ENCODE results near the gene SLBP.

Gene SLBP

GRCh38 chr4:1656986-1657385 lies 55.1 kb downstream of the SLBP start:
- no peak overlapping the region for H2AK5ac ChIP-seq (ENCODE audit: low read length)

GRCh38 chr4:1656132-1656531 lies 56.0 kb downstream of the SLBP start:
- peaks cover 13% of the 10 kb centered on the region for H3K9me3 ChIP-seq (ENCODE audit: insufficient read depth, low read depth, low read length)
- no peaks in the 10 kb centered on the region for H3K79me1 ChIP-seq (ENCODE audit: low read length)
- no peak overlapping the region for H2BK12ac ChIP-seq (ENCODE audit: low read length)
- no peak for DNase-seq
- H4K91ac ChIP-seq (ENCODE audit: low read depth, low read length) = no peak overlapping the region
- H3K27me3 ChIP-seq (ENCODE audit: insufficient read depth, low read length) = no peaks in the 10 kb centered on the region
- H3K4me3 ChIP-seq (ENCODE audit: low read depth, low read length) = no peak overlapping the region
- no peak overlapping the region for H2AK5ac ChIP-seq (ENCODE audit: low read length)
- H2AFZ ChIP-seq (ENCODE audit: insufficient read depth, low read length, poor library complexity) = no peak overlapping the region
- no peak overlapping the region for H2BK120ac ChIP-seq (ENCODE audit: insufficient read depth, low read length, poor library complexity)
- no peak overlapping the region for H2BK5ac ChIP-seq (ENCODE audit: low read depth, low read length, poor library complexity)
- H3K4me1 ChIP-seq (ENCODE audit: control insufficient read depth in 1 of 2, insufficient read depth in 2 of 2, low read length in 2 of 2) = no peaks in the 10 kb centered on the region
- no peaks in the 10 kb centered on the region for H3K79me2 ChIP-seq (ENCODE audit: control insufficient read depth, insufficient read depth, low read length, poor library complexity)
- H3K27ac ChIP-seq (ENCODE audit: low read depth, low read length) = no peak overlapping the region
- no peak overlapping the region for H3K18ac ChIP-seq (ENCODE audit: low read length)
- H3K4ac ChIP-seq (ENCODE audit: low read depth, low read length) = no peak overlapping the region
- H3K14ac ChIP-seq (ENCODE audit: low read length) = no peak overlapping the region
- no peaks in the 10 kb centered on the region for H3K36me3 ChIP-seq (ENCODE audit: control insufficient read depth in 1 of 2, insufficient read depth in 2 of 2, low read length in 2 of 2)
- H4K8ac ChIP-seq (ENCODE audit: low read depth, low read length) = no peak overlapping the region
- no CpG with 5 or more reads among the region's 5 CpGs for WGBS (ENCODE audit: extremely low coverage, insufficient coverage, insufficient read length)
- no peak overlapping the region for H4K12ac ChIP-seq (ENCODE audit: low read depth, low read length)
- H3K4me2 ChIP-seq (ENCODE audit: low read length) = no peak overlapping the region
- no peak overlapping the region for H3K23ac ChIP-seq (ENCODE audit: low read length)
- no peak overlapping the region for H3K9ac ChIP-seq (ENCODE audit: low read length)

More at GRCh38 chr4:1656986-1657385, 55.1 kb downstream of the SLBP start:
- no peak overlapping the region for H3K9ac ChIP-seq (ENCODE audit: low read length)
- no peak overlapping the region for H3K18ac ChIP-seq (ENCODE audit: low read length)
- H3K36me3 ChIP-seq (ENCODE audit: control insufficient read depth in 1 of 2, insufficient read depth in 2 of 2, low read length in 2 of 2) = no peaks in the 10 kb centered on the region
- no peak overlapping the region for H3K4ac ChIP-seq (ENCODE audit: low read depth, low read length)
- no peak overlapping the region for H3K23ac ChIP-seq (ENCODE audit: low read length)
- no peaks in the 10 kb centered on the region for H3K79me1 ChIP-seq (ENCODE audit: low read length)
- H3K9me3 ChIP-seq (ENCODE audit: insufficient read depth, low read depth, low read length) = peaks cover 10% of the 10 kb centered on the region
- H2BK120ac ChIP-seq (ENCODE audit: insufficient read depth, low read length, poor library complexity) = no peak overlapping the region
- no peak overlapping the region for H2BK12ac ChIP-seq (ENCODE audit: low read length)
- H3K4me3 ChIP-seq (ENCODE audit: low read depth, low read length) = no peak overlapping the region
- DNase-seq = no peak
- no peak overlapping the region for H3K14ac ChIP-seq (ENCODE audit: low read length)
- H4K12ac ChIP-seq (ENCODE audit: low read depth, low read length) = no peak overlapping the region
- WGBS (ENCODE audit: extremely low coverage, insufficient coverage, insufficient read length) = no CpG with 5 or more reads among the region's 19 CpGs
- H3K79me2 ChIP-seq (ENCODE audit: control insufficient read depth, insufficient read depth, low read length, poor library complexity) = no peaks in the 10 kb centered on the region
- H4K91ac ChIP-seq (ENCODE audit: low read depth, low read length) = no peak overlapping the region
- H3K4me1 ChIP-seq (ENCODE audit: control insufficient read depth in 1 of 2, insufficient read depth in 2 of 2, low read length in 2 of 2) = no peaks in the 10 kb centered on the region
- H3K27ac ChIP-seq (ENCODE audit: low read depth, low read length) = no peak overlapping the region
- no peaks in the 10 kb centered on the region for H3K27me3 ChIP-seq (ENCODE audit: insufficient read depth, low read length)
- H2BK5ac ChIP-seq (ENCODE audit: low read depth, low read length, poor library complexity) = no peak overlapping the region
- no peak overlapping the region for H3K4me2 ChIP-seq (ENCODE audit: low read length)
- no peak overlapping the region for H2AFZ ChIP-seq (ENCODE audit: insufficient read depth, low read length, poor library complexity)
- H4K8ac ChIP-seq (ENCODE audit: low read depth, low read length) = no peak overlapping the region

DNA sequence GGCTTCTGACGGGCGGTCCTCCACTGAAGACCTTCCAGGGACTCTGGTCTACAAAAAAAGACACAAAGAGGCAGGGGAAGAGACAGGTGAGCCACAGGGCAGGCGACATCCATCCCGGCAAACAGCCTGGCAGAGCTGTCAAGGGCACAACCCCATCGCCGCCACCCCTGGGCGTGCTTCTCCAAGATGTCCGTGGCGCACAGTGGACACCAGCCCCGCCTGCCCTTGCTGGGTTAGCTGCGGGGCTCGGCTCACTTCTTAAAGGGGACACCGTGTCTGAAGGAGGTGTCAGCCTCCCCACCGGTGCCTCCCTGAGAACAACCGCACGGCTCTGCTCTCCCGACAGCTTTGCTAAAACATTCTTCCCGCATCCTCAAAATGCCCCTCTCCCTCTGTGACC lies 56.4 kb downstream of the SLBP start:
- Histone ChIP-seq H3K4me3 (ENCODE audit: low read depth, low read length) (no peak overlapping the region), H4K8ac (ENCODE audit: low read depth, low read length) (no peak overlapping the region), H2AFZ (ENCODE audit: insufficient read depth, low read length, poor library complexity) (no peak overlapping the region), H4K91ac (ENCODE audit: low read depth, low read length) (no peak overlapping the region), H3K27ac (ENCODE audit: low read depth, low read length) (no peak overlapping the region), H2BK120ac (ENCODE audit: insufficient read depth, low read length, poor library complexity) (no peak overlapping the region), H2BK5ac (ENCODE audit: low read depth, low read length, poor library complexity) (no peak overlapping the region), H3K4ac (ENCODE audit: low read depth, low read length) (no peak overlapping the region), H3K27me3 (ENCODE audit: insufficient read depth, low read length) (no peaks in the 10 kb centered on the region), H3K4me2 (ENCODE audit: low read length) (no peak overlapping the region), H3K9me3 (ENCODE audit: insufficient read depth, low read depth, low read length) (peaks cover 13% of the 10 kb centered on the region), H3K18ac (ENCODE audit: low read length) (no peak overlapping the region), H3K14ac (ENCODE audit: low read length) (no peak overlapping the region), H3K9ac (ENCODE audit: low read length) (no peak overlapping the region), H3K79me1 (ENCODE audit: low read length) (no peaks in the 10 kb centered on the region), H2AK5ac (ENCODE audit: low read length) (no peak overlapping the region), H4K12ac (ENCODE audit: low read depth, low read length) (no peak overlapping the region), H3K4me1 (ENCODE audit: control insufficient read depth in 1 of 2, insufficient read depth in 2 of 2, low read length in 2 of 2) (no peaks in the 10 kb centered on the region), H3K36me3 (ENCODE audit: control insufficient read depth in 1 of 2, insufficient read depth in 2 of 2, low read length in 2 of 2) (no peaks in the 10 kb centered on the region), H2BK12ac (ENCODE audit: low read length) (no peak overlapping the region), H3K23ac (ENCODE audit: low read length) (no peak overlapping the region), H3K79me2 (ENCODE audit: control insufficient read depth, insufficient read depth, low read length, poor library complexity) (no peaks in the 10 kb centered on the region)
- no CpG with 5 or more reads among the region's 18 CpGs for WGBS (ENCODE audit: extremely low coverage, insufficient coverage, insufficient read length)
- no peak for DNase-seq

DNA sequence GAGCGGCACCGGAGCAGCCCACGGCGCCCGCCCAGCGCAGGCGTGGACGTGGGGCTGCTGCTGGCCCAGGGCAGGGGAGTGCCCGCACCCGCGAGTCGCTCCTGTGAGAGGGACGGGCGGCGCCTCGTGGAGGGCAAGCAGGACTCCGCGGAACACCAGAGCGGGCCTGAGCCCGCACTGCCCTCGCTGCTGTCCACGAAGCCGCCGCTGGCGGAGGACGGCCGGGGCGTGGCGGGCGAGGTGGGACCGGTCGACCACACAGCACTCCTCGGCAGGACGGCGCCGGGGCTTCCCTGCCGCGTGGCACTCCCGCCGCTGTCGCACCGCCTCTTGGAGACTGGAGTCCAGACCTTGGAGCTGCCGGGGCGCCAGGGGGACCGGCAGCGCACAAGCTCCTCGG lies 57.0 kb downstream of the SLBP start:
- Histone ChIP-seq H3K9ac (ENCODE audit: low read length) (no peak overlapping the region), H3K36me3 (ENCODE audit: control insufficient read depth in 1 of 2, insufficient read depth in 2 of 2, low read length in 2 of 2) (no peaks in the 10 kb centered on the region), H4K91ac (ENCODE audit: low read depth, low read length) (no peak overlapping the region), H4K12ac (ENCODE audit: low read depth, low read length) (no peak overlapping the region), H3K18ac (ENCODE audit: low read length) (no peak overlapping the region), H3K23ac (ENCODE audit: low read length) (no peak overlapping the region), H3K4me2 (ENCODE audit: low read length) (no peak overlapping the region), H3K9me3 (ENCODE audit: insufficient read depth, low read depth, low read length) (peaks cover 13% of the 10 kb centered on the region), H2AK5ac (ENCODE audit: low read length) (no peak overlapping the region), H3K4me1 (ENCODE audit: control insufficient read depth in 1 of 2, insufficient read depth in 2 of 2, low read length in 2 of 2) (no peaks in the 10 kb centered on the region), H3K14ac (ENCODE audit: low read length) (no peak overlapping the region), H2BK12ac (ENCODE audit: low read length) (no peak overlapping the region), H2BK120ac (ENCODE audit: insufficient read depth, low read length, poor library complexity) (no peak overlapping the region), H3K4ac (ENCODE audit: low read depth, low read length) (no peak overlapping the region), H3K27me3 (ENCODE audit: insufficient read depth, low read length) (no peaks in the 10 kb centered on the region), H4K8ac (ENCODE audit: low read depth, low read length) (no peak overlapping the region), H3K79me1 (ENCODE audit: low read length) (no peaks in the 10 kb centered on the region), H2BK5ac (ENCODE audit: low read depth, low read length, poor library complexity) (no peak overlapping the region), H2AFZ (ENCODE audit: insufficient read depth, low read length, poor library complexity) (no peak overlapping the region), H3K27ac (ENCODE audit: low read depth, low read length) (no peak overlapping the region), H3K79me2 (ENCODE audit: control insufficient read depth, insufficient read depth, low read length, poor library complexity) (no peaks in the 10 kb centered on the region), H3K4me3 (ENCODE audit: low read depth, low read length) (no peak overlapping the region)
- WGBS (ENCODE audit: extremely low coverage, insufficient coverage, insufficient read length) = no CpG with 5 or more reads among the region's 47 CpGs
- DNase-seq = no peak
